H9 (cell line): ENCODE measurements around the gene TUFT1. TPM values are rescaled to one million over a fixed set of nuclear protein-coding genes. Genes with fewer than 3 reads are reported as not detected.

Source experiments
- DNase-seq: peaks from one replicate; pipeline ENCODE4 v3.0.0-alpha.2; 2017
- H2AFZ ChIP-seq: one replicate; pipeline ENCODE4 v1.6.1; 2013; ENCODE audit warnings: mild to moderate bottlenecking, low read length, control low read depth, moderate library complexity
- H2AK5ac ChIP-seq: 2 replicates; pipeline ENCODE4 v1.6.1; 2013; ENCODE audit warnings: low read length, control low read depth, mixed read lengths; ENCODE audit not compliant: insufficient read length
- H2BK120ac ChIP-seq: one replicate; pipeline ENCODE4 v1.6.1; 2013; ENCODE audit warnings: low read depth, mild to moderate bottlenecking, low read length, control low read depth, inconsistent platforms; ENCODE audit not compliant: poor library complexity, severe bottlenecking
- H2BK12ac ChIP-seq: 2 replicates; pipeline ENCODE4 v1.6.1; 2013; ENCODE audit warnings: low read length, control low read depth, mixed read lengths, low read depth; ENCODE audit not compliant: insufficient read length
- H2BK15ac ChIP-seq: 2 replicates; pipeline ENCODE4 v1.6.1; 2013; ENCODE audit warnings: low read depth, low read length, control low read depth
- H2BK20ac ChIP-seq: one replicate; pipeline ENCODE4 v1.6.1; 2013; ENCODE audit warnings: low read depth, mild to moderate bottlenecking, low read length, control low read depth, inconsistent platforms; ENCODE audit not compliant: poor library complexity, severe bottlenecking
- H2BK5ac ChIP-seq: 2 replicates; pipeline ENCODE4 v1.6.1; 2013; ENCODE audit warnings: low read length, control low read depth, mixed read lengths; ENCODE audit not compliant: insufficient read length
- H3K14ac ChIP-seq: 2 replicates; pipeline ENCODE4 v1.6.1; 2013; ENCODE audit warnings: low read length, control low read depth; ENCODE audit not compliant: insufficient read depth
- H3K18ac ChIP-seq: 2 replicates; pipeline ENCODE4 v1.6.1; 2013; ENCODE audit warnings: low read depth, mild to moderate bottlenecking, mixed read lengths, low read length, control low read depth; ENCODE audit not compliant: insufficient read length
- H3K23ac ChIP-seq: 2 replicates; pipeline ENCODE4 v1.6.1; 2013; ENCODE audit warnings: low read length, control low read depth, mixed read lengths, low read depth; ENCODE audit not compliant: insufficient read length
- H3K23me2 ChIP-seq: 2 replicates; pipeline ENCODE4 v1.6.1; 2013; ENCODE audit warnings: low read depth, mild to moderate bottlenecking, mixed read lengths, low read length, control low read depth; ENCODE audit not compliant: insufficient read length, poor library complexity, severe bottlenecking
- H3K27ac ChIP-seq: 2 replicates; pipeline ENCODE4 v1.5.1; 2013; ENCODE audit warnings: low read length, control low read depth, mixed read lengths, low read depth; ENCODE audit not compliant: insufficient read length
- H3K27me3 ChIP-seq: 2 replicates; pipeline ENCODE4 v1.6.1; 2013; ENCODE audit warnings: low read length, control low read depth, inconsistent platforms; ENCODE audit not compliant: insufficient read depth
- H3K4ac ChIP-seq: 2 replicates; pipeline ENCODE4 v1.6.1; 2013; ENCODE audit warnings: low read depth, mild to moderate bottlenecking, control low read depth, inconsistent platforms, low read length, moderate library complexity
- H3K4me1 ChIP-seq: 2 replicates; pipeline ENCODE4 v1.6.1; 2013; ENCODE audit warnings: low read length, control low read depth, inconsistent platforms; ENCODE audit not compliant: insufficient read depth
- H3K4me2 ChIP-seq: 2 replicates; pipeline ENCODE4 v1.6.1; 2013; ENCODE audit warnings: low read length, control low read depth, mixed read lengths; ENCODE audit not compliant: insufficient read length, insufficient read depth
- H3K56ac ChIP-seq: 2 replicates; pipeline ENCODE4 v1.6.1; 2013; ENCODE audit warnings: low read depth, mild to moderate bottlenecking, mixed read lengths, low read length, control low read depth; ENCODE audit not compliant: insufficient read length
- H3K79me1 ChIP-seq: 2 replicates; pipeline ENCODE4 v1.6.1; 2013; ENCODE audit warnings: low read depth, mild to moderate bottlenecking, moderate library complexity, low read length, control low read depth, inconsistent platforms; ENCODE audit not compliant: insufficient read depth, poor library complexity, severe bottlenecking
- H3K79me2 ChIP-seq: 2 replicates; pipeline ENCODE4 v1.6.1; 2013; ENCODE audit warnings: low read length, control low read depth, inconsistent platforms; ENCODE audit not compliant: insufficient read depth
- H3K9ac ChIP-seq: 2 replicates; pipeline ENCODE4 v1.6.1; 2013; ENCODE audit warnings: low read length, control low read depth, mixed read lengths; ENCODE audit not compliant: insufficient read length; ENCODE audit errors: extremely low read depth
- H3K9me3 ChIP-seq: one replicate; pipeline ENCODE4 v1.6.1; 2013; ENCODE audit warnings: low read depth, low read length, inconsistent platforms; ENCODE audit not compliant: control insufficient read depth
- H3T11ph ChIP-seq: one replicate; pipeline ENCODE4 v1.6.1; 2013; ENCODE audit warnings: mild to moderate bottlenecking, low read length, control low read depth, inconsistent platforms
- H4K20me1 ChIP-seq: one replicate; pipeline ENCODE4 v1.6.1; 2013; ENCODE audit not compliant: control insufficient read depth, insufficient read length, insufficient read depth
- H4K5ac ChIP-seq: 2 replicates; pipeline ENCODE4 v1.6.1; 2013; ENCODE audit warnings: low read depth, mild to moderate bottlenecking, mixed read lengths, low read length, control low read depth; ENCODE audit not compliant: insufficient read length
- H4K8ac ChIP-seq: replicated peaks from 2 replicates; pipeline ENCODE4 v1.6.1; 2013; ENCODE audit warnings: low read length, control low read depth, mixed read lengths, low read depth; ENCODE audit not compliant: insufficient read length
- H4K91ac ChIP-seq: 2 replicates; pipeline ENCODE4 v1.6.1; 2013; ENCODE audit warnings: low read depth, mild to moderate bottlenecking, moderate library complexity, mixed read lengths, low read length, control low read depth; ENCODE audit not compliant: insufficient read length
- H3K27ac Mint-ChIP-seq, 3 experiments: 2 replicates in 2 of 3; 3 replicates in 1 of 3; pipeline ENCODE4 v1.8.0; 2020 to 2021; ENCODE audit warnings: mixed read lengths in 3 of 3, mild to moderate bottlenecking in 1 of 3, moderate library complexity in 1 of 3
- H3K27me3 Mint-ChIP-seq: 2 replicates; pipeline ENCODE4 v1.8.0; 2021; ENCODE audit warnings: low read depth, mild to moderate bottlenecking, moderate library complexity, mixed read lengths
- H3K36me3 Mint-ChIP-seq, 3 experiments: 2 replicates in 2 of 3; 3 replicates in 1 of 3; pipeline ENCODE4 v1.8.0; 2020 to 2021; ENCODE audit warnings: low read depth in 3 of 3, mixed read lengths in 3 of 3; ENCODE audit not compliant: insufficient read depth in 1 of 3
- H3K4me1 Mint-ChIP-seq, 2 experiments: 2 replicates each; pipeline ENCODE4 v1.8.0; 2020; ENCODE audit warnings: mixed read lengths in 2 of 2
- H3K4me3 Mint-ChIP-seq, 2 experiments: 2 replicates in 1 of 2; 3 replicates in 1 of 2; pipeline ENCODE4 v1.8.0; 2020 to 2021; ENCODE audit warnings: mild to moderate bottlenecking in 2 of 2, mixed read lengths in 2 of 2, moderate library complexity in 1 of 2
- H3K9me3 Mint-ChIP-seq, 2 experiments: 2 replicates in 1 of 2; 3 replicates in 1 of 2; pipeline ENCODE4 v1.8.0; 2020; ENCODE audit warnings: mild to moderate bottlenecking in 2 of 2, mixed read lengths in 2 of 2, moderate library complexity in 1 of 2
- CTCF ChIP-seq: fragments of 200-600 bp; sonication (generic); conservative IDR thresholded peaks from 3 replicates; pipeline ENCODE4 v1.8.0; 2021; ENCODE audit warnings: antibody characterized with exemption, mild to moderate bottlenecking
- WGBS: extraction: QIAGEN DNeasy Blood & Tissue Kit; methylation state at CpG from one replicate; pipeline ENCODE4 v1.1.7; 2013; ENCODE audit warnings: missing lambda C conversion rate, low lambda C conversion rate, mixed read lengths; ENCODE audit not compliant: insufficient read length; ENCODE audit errors: extremely low coverage; 5-methylcytosine and 5-hydroxymethylcytosine counted together
- total RNA-seq: library from RNA; stranded (reverse); gene quantifications from 2 replicates; pipeline ENCODE4 v1.2.1, GENCODE V29; 2021

Gene TUFT1
- total RNA-seq, 1 experiment from 2014 or later = 6.2 TPM

- no peak overlapping the region for H3K27ac ChIP-seq
- H3K27me3 ChIP-seq = no peaks in the 10 kb centered on the region; the same call in 1 of the 2 replicates
- no peak overlapping the region for H3T11ph ChIP-seq
- H3K36me3 Mint-ChIP-seq = peaks cover 14 to 42% (median 41%) of the 10 kb centered on the region in 3 experiments
- no peak overlapping the region for H3K56ac ChIP-seq
- no peak overlapping the region for H3K14ac ChIP-seq
- H3K4me1 ChIP-seq = no peaks in the 10 kb centered on the region
- H3K23ac ChIP-seq = no peak overlapping the region
- H3K27ac Mint-ChIP-seq = no peak overlapping the region
- no peak overlapping the region for H2BK15ac ChIP-seq
- H3K4me2 ChIP-seq = no peak overlapping the region
- no peaks in the 10 kb centered on the region for H3K9me3 Mint-ChIP-seq
- H2BK5ac ChIP-seq = no peak overlapping the region
- H3K4me3 Mint-ChIP-seq = no peak overlapping the region
- no peak overlapping the region for H2BK20ac ChIP-seq
- H4K8ac ChIP-seq = no peak overlapping the region
- peaks cover 6% of the 10 kb centered on the region; the same call in 1 of the 2 replicates for H3K27me3 Mint-ChIP-seq
- TF ChIP-seq CTCF = no peak
- no peak overlapping the region for H2BK120ac ChIP-seq
- no peak overlapping the region for H3K4ac ChIP-seq
- H3K18ac ChIP-seq = no peak overlapping the region
- no peaks in the 10 kb centered on the region for H3K79me1 ChIP-seq
- H3K9ac ChIP-seq = no peak overlapping the region
- no peaks in the 10 kb centered on the region for H3K9me3 ChIP-seq
- H2BK12ac ChIP-seq = no peak overlapping the region
- no peaks in the 10 kb centered on the region; the same call in 1 of the 2 replicates for H3K79me2 ChIP-seq
- no peak for DNase-seq
- H2AK5ac ChIP-seq = no peak overlapping the region
- H4K20me1 ChIP-seq = no peaks in the 10 kb centered on the region
- H4K5ac ChIP-seq = no peak overlapping the region
- peaks cover 20% of the 10 kb centered on the region in 2 experiments for H3K4me1 Mint-ChIP-seq
- no peak overlapping the region for H2AFZ ChIP-seq
- no peak overlapping the region for H4K91ac ChIP-seq
- H3K23me2 ChIP-seq = peaks cover 12% of the 10 kb centered on the region
- WGBS = no CpG with 5 or more reads among the region's 9 CpGs
Measured at GRCh38 chr1:151537112-151537511, 3.0 kb upstream of the TUFT1 start.
